ENCODE data around the gene CFAP74. TPM values are rescaled to one million over a fixed set of nuclear protein-coding genes. Genes with fewer than 3 reads are reported as not detected.

The CFAP74 gene
- polyA plus RNA-seq, 1 donor (not counting 4 experiments of a cell fraction or from before 2014, with no cell fraction given) = not detected

GRCh38 chr1:1938276-1938573 is 65.4 kb downstream of the CFAP74 start:
- no peak for FAIRE-seq
- dilution Hi-C loops (cut with MboI; ENCODE audit: extremely low pct_ligation_motif_present, low sequenced_read_pairs) = no loop called here
- no peaks in the 10 kb centered on the region for H3K79me2 ChIP-seq (ENCODE audit: control insufficient read depth, insufficient read depth, low read length)

GRCh38 chr1:1937549-1938275 is 65.9 kb downstream of the CFAP74 start:
- no peak overlapping the region for H3K27ac ChIP-seq (ENCODE audit: control insufficient read depth, insufficient read depth, low read length)
- H3K36me3 ChIP-seq (ENCODE audit: control insufficient read depth in 2 of 2, extremely low read depth in 1 of 2, insufficient read depth in 2 of 2, low read length in 2 of 2) = no peaks in the 10 kb centered on the region
- DNase-seq (ENCODE audit: low read depth, low spot score) = no peak
- H3K9ac ChIP-seq (ENCODE audit: control insufficient read depth, extremely low read depth, insufficient read depth, low read length) = no peak overlapping the region
- H3K4me3 ChIP-seq (ENCODE audit: control insufficient read depth in 2 of 3, extremely low read depth in 1 of 3, insufficient read depth in 2 of 3, low read depth in 1 of 3, low read length in 3 of 3) = no peak overlapping the region
- no peak overlapping the region for H3K4me2 ChIP-seq (ENCODE audit: control insufficient read depth, extremely low read depth, insufficient read depth, low read depth, low read length)
- FAIRE-seq = no peak
- TF ChIP-seq EZH2 (IDR thresholded peaks at IDR 0.05; ENCODE audit: low read length) = no peak
- TF ChIP-seq, protein P1, sequence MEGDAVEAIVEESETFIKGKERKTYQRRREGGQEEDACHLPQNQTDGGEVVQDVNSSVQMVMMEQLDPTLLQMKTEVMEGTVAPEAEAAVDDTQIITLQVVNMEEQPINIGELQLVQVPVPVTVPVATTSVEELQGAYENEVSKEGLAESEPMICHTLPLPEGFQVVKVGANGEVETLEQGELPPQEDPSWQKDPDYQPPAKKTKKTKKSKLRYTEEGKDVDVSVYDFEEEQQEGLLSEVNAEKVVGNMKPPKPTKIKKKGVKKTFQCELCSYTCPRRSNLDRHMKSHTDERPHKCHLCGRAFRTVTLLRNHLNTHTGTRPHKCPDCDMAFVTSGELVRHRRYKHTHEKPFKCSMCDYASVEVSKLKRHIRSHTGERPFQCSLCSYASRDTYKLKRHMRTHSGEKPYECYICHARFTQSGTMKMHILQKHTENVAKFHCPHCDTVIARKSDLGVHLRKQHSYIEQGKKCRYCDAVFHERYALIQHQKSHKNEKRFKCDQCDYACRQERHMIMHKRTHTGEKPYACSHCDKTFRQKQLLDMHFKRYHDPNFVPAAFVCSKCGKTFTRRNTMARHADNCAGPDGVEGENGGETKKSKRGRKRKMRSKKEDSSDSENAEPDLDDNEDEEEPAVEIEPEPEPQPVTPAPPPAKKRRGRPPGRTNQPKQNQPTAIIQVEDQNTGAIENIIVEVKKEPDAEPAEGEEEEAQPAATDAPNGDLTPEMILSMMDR (optimal IDR thresholded peaks at IDR 0.05 in 1 of 3, IDR thresholded peaks at IDR 0.05 in 1 of 3, conservative IDR thresholded peaks at IDR 0.05 in 1 of 3; ENCODE audit: extremely low read depth in 1 of 3, insufficient read depth in 2 of 3, low read length in 3 of 3) = no peak
- H3K79me2 ChIP-seq (ENCODE audit: control insufficient read depth, insufficient read depth, low read length) = no peaks in the 10 kb centered on the region
- H3K4me1 ChIP-seq (ENCODE audit: control insufficient read depth, extremely low read depth, insufficient read depth, low read length) = peaks cover 3% of the 10 kb centered on the region
- peaks cover 4% of the 10 kb centered on the region for H3K9me3 ChIP-seq (ENCODE audit: control insufficient read depth, low read depth, low read length)
- no peaks in the 10 kb centered on the region for H3K9me1 ChIP-seq (ENCODE audit: control insufficient read depth, extremely low read depth, insufficient read depth, low read length)
- dilution Hi-C loops (cut with MboI; ENCODE audit: extremely low pct_ligation_motif_present, low sequenced_read_pairs) = no loop called here
- H2AFZ ChIP-seq (ENCODE audit: control insufficient read depth, low read length) = no peak overlapping the region
- no peaks in the 10 kb centered on the region for H4K20me1 ChIP-seq (ENCODE audit: control insufficient read depth, extremely low read depth, insufficient read depth, low read length)
- peaks cover 9% of the 10 kb centered on the region for H3K27me3 ChIP-seq (ENCODE audit: control insufficient read depth, extremely low read depth, insufficient read depth, low read length)

More at GRCh38 chr1:1938276-1938573, 65.4 kb downstream of the CFAP74 start:
- no peak for DNase-seq (ENCODE audit: low read depth, low spot score)
- Histone ChIP-seq H3K4me2 (ENCODE audit: control insufficient read depth, extremely low read depth, insufficient read depth, low read depth, low read length) (no peak overlapping the region), H3K27ac (ENCODE audit: control insufficient read depth, insufficient read depth, low read length) (no peak overlapping the region), H3K36me3 (ENCODE audit: control insufficient read depth in 2 of 2, extremely low read depth in 1 of 2, insufficient read depth in 2 of 2, low read length in 2 of 2) (no peaks in the 10 kb centered on the region), H2AFZ (ENCODE audit: control insufficient read depth, low read length) (no peak overlapping the region), H3K4me1 (ENCODE audit: control insufficient read depth, extremely low read depth, insufficient read depth, low read length) (peaks cover 8% of the 10 kb centered on the region), H3K9me3 (ENCODE audit: control insufficient read depth, low read depth, low read length) (peaks cover 4% of the 10 kb centered on the region), H3K9me1 (ENCODE audit: control insufficient read depth, extremely low read depth, insufficient read depth, low read length) (no peaks in the 10 kb centered on the region), H3K4me3 (ENCODE audit: control insufficient read depth in 2 of 3, extremely low read depth in 1 of 3, insufficient read depth in 2 of 3, low read depth in 1 of 3, low read length in 3 of 3) (no peak overlapping the region), H3K9ac (ENCODE audit: control insufficient read depth, extremely low read depth, insufficient read depth, low read length) (no peak overlapping the region), H3K27me3 (ENCODE audit: control insufficient read depth, extremely low read depth, insufficient read depth, low read length) (peaks cover 9% of the 10 kb centered on the region), H4K20me1 (ENCODE audit: control insufficient read depth, extremely low read depth, insufficient read depth, low read length) (no peaks in the 10 kb centered on the region)
- TF ChIP-seq, protein P1 (optimal IDR thresholded peaks at IDR 0.05 in 1 of 3, IDR thresholded peaks at IDR 0.05 in 1 of 3, conservative IDR thresholded peaks at IDR 0.05 in 1 of 3; ENCODE audit: extremely low read depth in 1 of 3, insufficient read depth in 2 of 3, low read length in 3 of 3) = no peak
- TF ChIP-seq EZH2 (IDR thresholded peaks at IDR 0.05; ENCODE audit: low read length) = no peak
